Lower lobe of right lung (tissue), 2 donors: Measurements from ENCODE around the gene GRIN2C. TPM values are rescaled to one million over a fixed set of nuclear protein-coding genes. Genes with fewer than 3 reads are reported as not detected.

Experiments used
- ATAC-seq, 2 donors: fragments of 200-7000 bp; cut with Tn5 transposase; one replicate each; pipeline ENCODE4 v1.9.1; 2020 to 2022; ENCODE audit warnings: mild to moderate bottlenecking in 2 of 2, moderate library complexity in 2 of 2
- DNase-seq: peaks from one replicate; pipeline ENCODE4 v3.0.0-alpha.2; 2020
- H3K27ac ChIP-seq: fragments of 200-600 bp; one replicate; pipeline ENCODE4 v1.8.0; 2022
- H3K27me3 ChIP-seq: fragments of 200-600 bp; one replicate; pipeline ENCODE4 v1.8.0; 2022; ENCODE audit warnings: low read depth
- H3K36me3 ChIP-seq: fragments of 200-600 bp; one replicate; pipeline ENCODE4 v1.8.0; 2022; ENCODE audit warnings: mild to moderate bottlenecking
- H3K4me1 ChIP-seq: fragments of 200-600 bp; one replicate; pipeline ENCODE4 v1.8.0; 2022
- H3K4me3 ChIP-seq: fragments of 200-600 bp; one replicate; pipeline ENCODE4 v1.8.0; 2022; ENCODE audit warnings: mild to moderate bottlenecking
- H3K9me3 ChIP-seq: fragments of 200-600 bp; one replicate; pipeline ENCODE4 v1.8.0; 2022
- intact Hi-C: fragments of 100-400 bp; cut with DNase I; formaldehyde crosslinking; loops from one replicate; pipeline ENCODE4 v1.11.0; 2022
- total RNA-seq: library from RNA; stranded (reverse); fragmentation: NEBNext Ultra II Directional; extraction: Animal tissue kit (Norgen Biotek cat#: 25700); gene quantifications from one replicate; pipeline ENCODE4 v1.2.1, GENCODE V29; 2021
- TF ChIP-seq, protein P1 (sequence below): fragments of 200-600 bp; IDR thresholded peaks from one replicate; pipeline ENCODE4 v1.8.0; 2022; ENCODE audit warnings: antibody characterized with exemption, mild to moderate bottlenecking
- donor health status: DM: no; HTN: yes; CAD: no; lungs with severe emphysema.

GRIN2C gene
- total RNA-seq, 1 donor from 2014 or later = 0.83 TPM

DNA sequence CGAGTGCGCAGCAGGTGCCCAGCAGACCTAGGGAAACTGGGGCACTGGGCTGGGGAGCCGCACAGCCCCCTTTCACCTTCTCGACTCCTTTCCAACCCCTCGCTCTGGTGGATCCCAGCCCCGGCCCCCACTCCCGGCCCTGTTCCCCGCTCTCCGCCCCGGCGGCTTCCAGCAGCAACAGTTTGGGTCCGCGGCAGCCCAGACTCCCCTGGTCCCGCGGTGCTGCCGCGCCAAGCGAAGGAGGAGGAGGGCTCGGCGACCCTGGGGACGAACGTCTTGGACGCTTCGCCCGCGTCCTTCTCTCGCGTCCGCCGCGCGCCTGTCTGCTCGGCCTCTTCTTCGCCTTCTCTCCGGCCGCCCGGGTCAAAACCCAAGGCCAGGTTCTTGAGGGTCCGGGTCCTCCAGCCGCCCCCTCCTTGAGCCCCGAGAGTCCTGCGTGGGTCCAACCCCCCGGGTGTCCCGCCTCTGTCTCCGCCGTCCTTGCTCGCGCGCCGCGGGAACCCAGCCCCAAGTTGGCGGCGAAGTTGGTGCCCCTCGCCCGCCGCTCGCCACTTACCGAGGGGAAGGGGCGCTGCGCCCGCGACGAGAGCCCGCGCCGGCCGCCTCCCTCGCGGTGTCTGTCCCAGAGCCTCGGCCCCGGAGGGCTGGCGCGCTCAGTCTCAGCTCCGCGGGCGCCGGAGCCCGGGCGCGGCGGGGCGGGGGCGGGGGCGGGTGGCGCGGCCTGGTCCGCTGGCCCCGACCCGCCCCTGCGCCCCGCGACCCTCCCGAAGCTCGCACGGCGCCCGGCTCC lies 1.4 kb upstream of the GRIN2C start:
- TF ChIP-seq, protein P1, sequence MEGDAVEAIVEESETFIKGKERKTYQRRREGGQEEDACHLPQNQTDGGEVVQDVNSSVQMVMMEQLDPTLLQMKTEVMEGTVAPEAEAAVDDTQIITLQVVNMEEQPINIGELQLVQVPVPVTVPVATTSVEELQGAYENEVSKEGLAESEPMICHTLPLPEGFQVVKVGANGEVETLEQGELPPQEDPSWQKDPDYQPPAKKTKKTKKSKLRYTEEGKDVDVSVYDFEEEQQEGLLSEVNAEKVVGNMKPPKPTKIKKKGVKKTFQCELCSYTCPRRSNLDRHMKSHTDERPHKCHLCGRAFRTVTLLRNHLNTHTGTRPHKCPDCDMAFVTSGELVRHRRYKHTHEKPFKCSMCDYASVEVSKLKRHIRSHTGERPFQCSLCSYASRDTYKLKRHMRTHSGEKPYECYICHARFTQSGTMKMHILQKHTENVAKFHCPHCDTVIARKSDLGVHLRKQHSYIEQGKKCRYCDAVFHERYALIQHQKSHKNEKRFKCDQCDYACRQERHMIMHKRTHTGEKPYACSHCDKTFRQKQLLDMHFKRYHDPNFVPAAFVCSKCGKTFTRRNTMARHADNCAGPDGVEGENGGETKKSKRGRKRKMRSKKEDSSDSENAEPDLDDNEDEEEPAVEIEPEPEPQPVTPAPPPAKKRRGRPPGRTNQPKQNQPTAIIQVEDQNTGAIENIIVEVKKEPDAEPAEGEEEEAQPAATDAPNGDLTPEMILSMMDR = no peak
- Histone ChIP-seq H3K4me1 (peaks cover 22% of the 10 kb centered on the region), H3K27me3 (peaks cover 44% of the 10 kb centered on the region), H3K36me3 (no peaks in the 10 kb centered on the region), H3K9me3 (no peaks in the 10 kb centered on the region), H3K27ac (no peak overlapping the region), H3K4me3 (peak overlapping the region; percentile 28)
- intact Hi-C loops = no loop called here
- DNase-seq = no peak
- no peak for ATAC-seq

DNA sequence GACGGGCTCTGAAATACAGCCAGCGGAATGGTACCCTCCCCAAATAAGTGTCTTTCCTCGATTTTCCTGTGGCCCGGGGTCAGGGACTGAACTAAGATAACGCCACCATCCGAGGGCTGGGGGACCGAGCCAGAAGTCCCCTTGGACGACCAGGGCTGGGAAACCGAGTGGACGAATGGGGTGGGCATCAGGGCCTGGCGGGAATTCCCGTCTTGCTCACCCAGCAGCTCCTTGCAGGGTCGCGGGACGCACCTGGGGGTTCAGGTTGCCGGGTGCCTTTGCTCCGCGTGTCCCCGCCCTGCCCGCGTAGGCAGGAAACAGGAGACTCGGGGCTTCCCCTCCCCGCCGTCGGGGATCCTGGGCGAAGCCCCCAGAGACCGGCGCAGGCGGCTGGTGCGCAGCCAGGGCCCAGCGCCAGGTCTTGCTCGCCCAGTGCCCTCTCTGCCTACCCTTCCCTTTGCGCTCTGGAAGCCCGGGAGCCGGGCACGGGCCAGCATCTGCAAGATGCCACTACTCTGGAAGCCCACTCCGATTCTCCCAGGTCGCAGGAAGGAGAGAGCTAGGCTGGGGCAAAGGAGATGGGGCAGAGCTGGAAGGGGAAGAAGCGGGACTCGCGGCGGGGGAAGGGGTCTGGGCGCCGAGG lies 665 bp upstream of the GRIN2C start:
- Histone ChIP-seq H3K27ac (no peak overlapping the region), H3K36me3 (no peaks in the 10 kb centered on the region), H3K27me3 (peaks cover 51% of the 10 kb centered on the region), H3K4me1 (peaks cover 22% of the 10 kb centered on the region), H3K9me3 (no peaks in the 10 kb centered on the region), H3K4me3 (peak overlapping the region; percentile 28)
- DNase-seq (no peak), ATAC-seq (no peak)
- TF ChIP-seq, protein P1 = no peak
- intact Hi-C loops = no loop called here

DNA sequence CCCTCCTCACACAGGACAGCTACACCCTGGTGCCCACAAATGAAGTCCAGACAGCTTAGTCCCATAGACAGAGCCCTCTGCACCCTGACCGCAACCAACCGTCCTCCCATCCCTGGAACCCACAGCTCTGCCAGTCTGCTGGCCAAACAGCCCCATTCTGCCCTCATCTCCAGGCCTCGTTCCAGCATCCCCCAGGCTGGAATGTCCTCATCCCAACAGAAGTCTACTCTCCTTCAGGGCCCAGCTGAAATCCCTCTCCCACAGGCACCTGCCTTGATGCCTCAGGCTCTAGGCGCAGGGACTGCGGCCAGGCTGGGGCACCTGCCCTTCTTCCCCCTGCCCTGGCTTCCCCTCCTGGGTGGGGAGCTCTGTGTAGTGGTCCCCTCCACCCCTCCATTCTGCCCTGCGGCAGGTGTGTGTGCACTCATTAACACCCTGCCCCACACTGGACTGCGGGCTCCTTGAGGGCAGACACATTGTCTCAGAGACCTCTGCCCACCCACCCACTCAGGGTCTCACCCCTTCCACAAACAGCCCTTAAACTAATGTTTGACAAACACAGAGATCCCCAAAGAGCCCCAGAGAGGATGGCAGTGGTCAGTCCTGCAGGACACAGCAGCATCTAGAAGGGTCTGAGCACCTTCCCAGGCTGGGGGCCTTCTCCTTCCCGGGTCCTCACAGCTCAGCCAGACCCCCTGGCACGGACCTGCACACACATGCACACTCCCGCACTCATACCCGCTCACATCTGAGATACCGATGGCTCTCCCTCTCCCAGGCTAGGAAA lies 820 bp downstream of the GRIN2C start:
- intact Hi-C loops = no loop called here
- no peak overlapping the region for H3K4me3 ChIP-seq
- H3K9me3 ChIP-seq = no peaks in the 10 kb centered on the region
- H3K27ac ChIP-seq = no peak overlapping the region
- TF ChIP-seq, protein P1 = no peak
- H3K27me3 ChIP-seq = peaks cover 63% of the 10 kb centered on the region
- ATAC-seq (no peak), DNase-seq (no peak)
- H3K36me3 ChIP-seq = no peaks in the 10 kb centered on the region
- peaks cover 22% of the 10 kb centered on the region for H3K4me1 ChIP-seq

DNA sequence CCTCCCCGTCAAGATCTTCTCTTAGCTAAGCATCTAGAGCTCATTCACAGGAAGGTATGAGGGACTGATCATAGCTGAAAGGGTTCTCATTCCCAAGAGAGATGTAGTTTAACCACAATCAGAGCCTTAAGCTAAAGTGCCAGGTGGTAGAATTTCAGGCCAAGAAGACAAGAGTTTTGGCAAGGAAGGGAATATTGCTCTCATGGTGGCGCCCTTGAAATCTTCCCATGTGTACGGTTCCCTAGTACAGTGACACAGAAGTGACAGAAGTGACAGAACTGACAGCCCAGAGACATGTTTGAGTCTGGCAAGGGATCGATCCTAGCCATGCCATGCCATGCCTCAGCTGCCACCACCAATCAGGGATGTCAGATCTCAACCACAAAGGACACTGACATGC lies 2.5 kb downstream of the GRIN2C start:
- H3K36me3 ChIP-seq = no peaks in the 10 kb centered on the region
- DNase-seq (no peak), ATAC-seq (no peak)
- H3K27ac ChIP-seq = no peak overlapping the region
- H3K9me3 ChIP-seq = no peaks in the 10 kb centered on the region
- peaks cover 78% of the 10 kb centered on the region for H3K27me3 ChIP-seq
- TF ChIP-seq, protein P1 = no peak
- H3K4me1 ChIP-seq = peaks cover 30% of the 10 kb centered on the region
- H3K4me3 ChIP-seq = no peak overlapping the region
- intact Hi-C loops = no loop called here

DNA sequence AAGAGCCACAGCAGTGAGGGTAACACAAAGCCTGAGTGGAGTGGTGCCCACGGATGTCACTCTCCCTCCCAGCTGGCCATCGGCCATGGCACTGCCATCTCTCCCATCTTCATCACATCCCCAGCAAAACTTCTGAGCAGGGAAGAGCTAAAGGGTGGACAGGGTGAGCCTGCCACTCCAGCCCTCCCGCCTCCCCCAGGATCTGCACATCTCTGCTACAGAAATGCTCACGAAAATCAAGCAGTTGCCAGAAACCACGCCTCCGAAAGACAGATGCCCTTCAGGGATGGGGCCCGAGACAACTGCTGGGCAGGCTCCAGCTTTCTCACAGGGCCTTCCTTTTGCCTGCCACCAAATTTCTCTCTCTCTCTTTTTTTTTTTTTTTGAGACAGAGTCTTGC lies 3.6 kb downstream of the GRIN2C start:
- Histone ChIP-seq H3K27me3 (peaks cover 87% of the 10 kb centered on the region), H3K9me3 (no peaks in the 10 kb centered on the region)

More for the DNA sequence above, 3.6 kb downstream of the GRIN2C start:
- intact Hi-C loops = no loop called here
- Histone ChIP-seq H3K27ac (no peak overlapping the region), H3K4me3 (no peak overlapping the region), H3K4me1 (peaks cover 23% of the 10 kb centered on the region), H3K36me3 (no peaks in the 10 kb centered on the region)
- TF ChIP-seq, protein P1 = no peak
- DNase-seq (no peak), ATAC-seq (no peak)
